H1 (cell line): ENCODE results near the gene TMEM154. TPM values are rescaled to one million over a fixed set of nuclear protein-coding genes. Genes with fewer than 3 reads are reported as not detected.

Source experiments
- ATF2 ChIP-seq: IDR thresholded peaks from 2 replicates; pipeline ENCODE4 v1.6.1; 2012; ENCODE audit warnings: low read length, inconsistent platforms
- CHD7 ChIP-seq: fragments of 300-600 bp; sonication (generic); IDR thresholded peaks from 2 replicates; pipeline ENCODE4 v1.7.1; 2012; ENCODE audit warnings: low read length, moderate library complexity, mild to moderate bottlenecking, inconsistent platforms; ENCODE audit not compliant: insufficient replicate concordance
- E2F6 ChIP-seq: IDR thresholded peaks from 2 replicates; pipeline ENCODE4 v1.6.1; 2012; ENCODE audit warnings: inconsistent platforms
- JUN ChIP-seq: IDR thresholded peaks from 2 replicates; pipeline ENCODE4 v1.6.1; 2011; ENCODE audit warnings: low read depth, mild to moderate bottlenecking, improper control_type of control experiment, low read length
- RAD21 ChIP-seq, 2 experiments: IDR thresholded peaks in 1 of 2; conservative IDR thresholded peaks in 1 of 2; 2 replicates each; pipeline ENCODE4 v1.6.1; 2011; ENCODE audit warnings: low read depth in 2 of 2, low read length in 2 of 2, improper control_type of control experiment in 1 of 2, inconsistent platforms in 1 of 2, mild to moderate bottlenecking in 1 of 2, moderate library complexity in 1 of 2
- SP4 ChIP-seq: IDR thresholded peaks from 2 replicates; pipeline ENCODE4 v1.6.1; 2012; ENCODE audit warnings: low read length, inconsistent platforms
- ZNF274 ChIP-seq: IDR thresholded peaks from 2 replicates; pipeline ENCODE4 v1.7.0; 2012; ENCODE audit warnings: low read length, borderline replicate concordance; ENCODE audit errors: extremely low read depth
- polyA plus RNA-seq, 7 experiments: library from polyadenylated mRNA; depleted of rRNA in 3 of 7; stranded (reverse) in 5 of 7; unstranded in 2 of 7; fragments of >200 nt in 5 of 7; fragments of 200-250 nt in 2 of 7; gene quantifications; 1 replicate in 5 of 7; 2 replicates in 1 of 7; 4 replicates in 1 of 7; pipeline versions ENCODE4 v1.2.1 to v1.2.3, GENCODE V29; 2011 to 2013; ENCODE audit warnings: missing spikeins in 2 of 7, mixed read lengths in 2 of 7
- total RNA-seq: library from RNA; stranded (reverse); fragmentation: NEBNext Ultra II Directional; extraction: Animal tissue kit (Norgen Biotek cat#: 25700); gene quantifications from 2 replicates; pipeline ENCODE4 v1.2.1, GENCODE V29; 2021

The TMEM154 gene
- total and polyA plus RNA-seq, 2 of the 8 experiments (the other 6 are each of a cell fraction or from before 2014, with no cell fraction given) = 0.33 to 1.2 TPM

- TF ChIP-seq CHD7 (no peak), E2F6 (no peak), JUN (no peak), RAD21 (IDR thresholded peaks at IDR 0.05 in 1 of 2, conservative IDR thresholded peaks at IDR 0.05 in 1 of 2; ENCODE audit: low read depth in 2 of 2, low read length in 2 of 2) (no peak), SP4 (no peak), ZNF274 (no peak), ATF2 (no peak)
Measured at GRCh38 chr4:152682143-152682941, 2.5 kb upstream of the TMEM154 start (continued).
